Keratinocyte (primary cell): Measurements from ENCODE around the gene IFT122. TPM values are rescaled to one million over a fixed set of nuclear protein-coding genes. Genes with fewer than 3 reads are reported as not detected.

Experiments
- DNase-seq: peaks from one replicate; pipeline ENCODE4 v3.0.0-alpha.2; 2011; ENCODE audit warnings: low read depth, missing footprints, low spot score
- FAIRE-seq: peaks from 2 replicates; lab custom pipeline; 2011; peaks lifted over from hg19 to GRCh38; lab: Jason Lieb, UNC
- H2AFZ ChIP-seq: 2 replicates; pipeline ENCODE4 v1.6.0; 2012; ENCODE audit warnings: low read length, control low read depth, inconsistent platforms; ENCODE audit not compliant: control insufficient read depth
- H3K27ac ChIP-seq: 2 replicates; pipeline ENCODE4 v1.5.1; 2011; ENCODE audit warnings: low read length; ENCODE audit not compliant: control insufficient read depth, insufficient read depth
- H3K27me3 ChIP-seq: 3 replicates; pipeline ENCODE4 v1.6.0; 2011; ENCODE audit warnings: low read length; ENCODE audit not compliant: control insufficient read depth, insufficient read depth; ENCODE audit errors: extremely low read depth
- H3K36me3 ChIP-seq, 2 experiments: 2 replicates in 1 of 2; 3 replicates in 1 of 2; pipeline ENCODE4 v1.5.1; 2011; ENCODE audit warnings: low read length in 2 of 2, mild to moderate bottlenecking in 1 of 2; ENCODE audit not compliant: control insufficient read depth in 2 of 2, insufficient read depth in 2 of 2; ENCODE audit errors: extremely low read depth in 1 of 2
- H3K4me1 ChIP-seq: 3 replicates; pipeline ENCODE4 v1.5.1; 2011; ENCODE audit warnings: low read length; ENCODE audit not compliant: control insufficient read depth, insufficient read depth; ENCODE audit errors: extremely low read depth
- H3K4me2 ChIP-seq: 3 replicates; pipeline ENCODE4 v1.6.0; 2011; ENCODE audit warnings: low read depth, low read length; ENCODE audit not compliant: control insufficient read depth, insufficient read depth; ENCODE audit errors: extremely low read depth
- H3K4me3 ChIP-seq, 3 experiments: fragments of 200-600 bp in 1 of 3; sonication (generic) in 1 of 3; 2 replicates in 2 of 3; 3 replicates in 1 of 3; pipeline ENCODE4 v1.5.1; 2011 to 2016; ENCODE audit warnings: low read length in 3 of 3, mild to moderate bottlenecking in 3 of 3, control low read depth in 2 of 3, inconsistent platforms in 1 of 3, low read depth in 1 of 3, mixed read lengths in 1 of 3, mixed run types in 1 of 3, moderate library complexity in 1 of 3; ENCODE audit not compliant: control insufficient read depth in 2 of 3, insufficient read depth in 2 of 3; ENCODE audit errors: extremely low read depth in 1 of 3
- H3K79me2 ChIP-seq: 2 replicates; pipeline ENCODE4 v1.6.0; 2012; ENCODE audit warnings: low read length; ENCODE audit not compliant: control insufficient read depth, insufficient read depth
- H3K9ac ChIP-seq: 3 replicates; pipeline ENCODE4 v1.6.0; 2011; ENCODE audit warnings: low read length; ENCODE audit not compliant: control insufficient read depth, insufficient read depth; ENCODE audit errors: extremely low read depth
- H3K9me1 ChIP-seq: 3 replicates; pipeline ENCODE4 v1.6.0; 2011; ENCODE audit warnings: low read length; ENCODE audit not compliant: control insufficient read depth, insufficient read depth; ENCODE audit errors: extremely low read depth
- H3K9me3 ChIP-seq: 2 replicates; pipeline ENCODE4 v1.5.1; 2012; ENCODE audit warnings: low read depth, low read length; ENCODE audit not compliant: control insufficient read depth
- H4K20me1 ChIP-seq: 3 replicates; pipeline ENCODE4 v1.6.0; 2011; ENCODE audit warnings: low read length; ENCODE audit not compliant: control insufficient read depth, insufficient read depth; ENCODE audit errors: extremely low read depth
- EZH2 ChIP-seq: IDR thresholded peaks from one replicate; pipeline ENCODE4 v1.6.1; 2012; ENCODE audit warnings: inconsistent platforms, mild to moderate bottlenecking, low read length, moderate library complexity
- dilution Hi-C: fragments of 300-500 bp; cut with MboI; formaldehyde crosslinking; loops from one replicate; pipeline ENCODE4 v1.7.0; 2020; ENCODE audit warnings: low sequenced_read_pairs; ENCODE audit not compliant: extremely low pct_ligation_motif_present
- polyA plus RNA-seq, 5 experiments: library from polyadenylated mRNA; depleted of rRNA in 3 of 5; stranded (reverse) in 3 of 5; stranded (forward) in 1 of 5; unstranded in 1 of 5; fragments of >200 nt; gene quantifications; 1 replicate in 1 of 5; 2 replicates in 3 of 5; 3 replicates in 1 of 5; pipeline versions ENCODE4 v1.2.1 to v1.2.3, GENCODE V29; 2011 to 2012; ENCODE audit warnings: missing spikeins in 2 of 5, low read depth in 1 of 5, low replicate concordance in 1 of 5
- TF ChIP-seq, protein P1 (sequence below), 3 experiments: IDR thresholded peaks in 1 of 3; conservative IDR thresholded peaks in 1 of 3; optimal IDR thresholded peaks in 1 of 3; 2 replicates in 2 of 3; 3 replicates in 1 of 3; pipeline versions ENCODE3 to v1.5.1; 2011; ENCODE audit warnings: low read length in 3 of 3, mild to moderate bottlenecking in 3 of 3, moderate library complexity in 2 of 3, control low read depth in 1 of 3, inconsistent platforms in 1 of 3; ENCODE audit not compliant: insufficient read depth in 2 of 3; ENCODE audit errors: extremely low read depth in 1 of 3

The IFT122 gene
- polyA plus RNA-seq, 1 donor (not counting 4 experiments of a cell fraction or from before 2014, with no cell fraction given) = 7.1 TPM

DNA sequence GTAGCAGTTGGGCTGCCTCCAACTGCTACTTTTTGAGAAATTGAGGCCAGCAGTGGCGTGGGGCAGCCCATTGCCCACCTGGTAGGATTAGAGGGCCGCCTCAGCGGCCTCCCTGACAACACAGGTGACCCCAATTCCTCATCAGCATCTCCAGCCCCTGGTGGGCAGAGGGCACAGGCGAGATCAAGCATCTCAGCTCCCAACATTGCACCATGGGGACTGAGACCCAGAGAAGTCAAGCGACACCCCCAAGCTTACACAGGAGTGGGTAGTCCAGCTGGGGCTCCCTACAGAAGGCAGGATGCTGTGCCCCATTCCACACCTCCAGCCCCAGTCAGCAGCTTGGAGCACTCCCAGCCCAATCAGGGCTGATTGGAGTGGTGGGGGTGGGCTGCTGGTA, 102.7 kb downstream of the IFT122 start:
- Histone ChIP-seq H3K27me3 (no peaks in the 10 kb centered on the region), H3K9me1 (no peaks in the 10 kb centered on the region), H3K79me2 (no peaks in the 10 kb centered on the region), H3K9ac (no peak overlapping the region), H3K4me2 (no peak overlapping the region), H2AFZ (no peak overlapping the region), H3K27ac (no peak overlapping the region), H4K20me1 (no peaks in the 10 kb centered on the region), H3K36me3 (no peaks in the 10 kb centered on the region), H3K4me3 (no peak overlapping the region), H3K4me1 (no peaks in the 10 kb centered on the region), H3K9me3 (no peaks in the 10 kb centered on the region)
- no peak for FAIRE-seq
- TF ChIP-seq, protein P1, sequence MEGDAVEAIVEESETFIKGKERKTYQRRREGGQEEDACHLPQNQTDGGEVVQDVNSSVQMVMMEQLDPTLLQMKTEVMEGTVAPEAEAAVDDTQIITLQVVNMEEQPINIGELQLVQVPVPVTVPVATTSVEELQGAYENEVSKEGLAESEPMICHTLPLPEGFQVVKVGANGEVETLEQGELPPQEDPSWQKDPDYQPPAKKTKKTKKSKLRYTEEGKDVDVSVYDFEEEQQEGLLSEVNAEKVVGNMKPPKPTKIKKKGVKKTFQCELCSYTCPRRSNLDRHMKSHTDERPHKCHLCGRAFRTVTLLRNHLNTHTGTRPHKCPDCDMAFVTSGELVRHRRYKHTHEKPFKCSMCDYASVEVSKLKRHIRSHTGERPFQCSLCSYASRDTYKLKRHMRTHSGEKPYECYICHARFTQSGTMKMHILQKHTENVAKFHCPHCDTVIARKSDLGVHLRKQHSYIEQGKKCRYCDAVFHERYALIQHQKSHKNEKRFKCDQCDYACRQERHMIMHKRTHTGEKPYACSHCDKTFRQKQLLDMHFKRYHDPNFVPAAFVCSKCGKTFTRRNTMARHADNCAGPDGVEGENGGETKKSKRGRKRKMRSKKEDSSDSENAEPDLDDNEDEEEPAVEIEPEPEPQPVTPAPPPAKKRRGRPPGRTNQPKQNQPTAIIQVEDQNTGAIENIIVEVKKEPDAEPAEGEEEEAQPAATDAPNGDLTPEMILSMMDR (optimal IDR thresholded peaks at IDR 0.05 in 1 of 3, IDR thresholded peaks at IDR 0.05 in 1 of 3, conservative IDR thresholded peaks at IDR 0.05 in 1 of 3; ENCODE audit: extremely low read depth in 1 of 3, insufficient read depth in 2 of 3, low read length in 3 of 3) = no peak
- no peak for TF ChIP-seq EZH2
- dilution Hi-C loops = no loop called here
- DNase-seq = no peak

DNA sequence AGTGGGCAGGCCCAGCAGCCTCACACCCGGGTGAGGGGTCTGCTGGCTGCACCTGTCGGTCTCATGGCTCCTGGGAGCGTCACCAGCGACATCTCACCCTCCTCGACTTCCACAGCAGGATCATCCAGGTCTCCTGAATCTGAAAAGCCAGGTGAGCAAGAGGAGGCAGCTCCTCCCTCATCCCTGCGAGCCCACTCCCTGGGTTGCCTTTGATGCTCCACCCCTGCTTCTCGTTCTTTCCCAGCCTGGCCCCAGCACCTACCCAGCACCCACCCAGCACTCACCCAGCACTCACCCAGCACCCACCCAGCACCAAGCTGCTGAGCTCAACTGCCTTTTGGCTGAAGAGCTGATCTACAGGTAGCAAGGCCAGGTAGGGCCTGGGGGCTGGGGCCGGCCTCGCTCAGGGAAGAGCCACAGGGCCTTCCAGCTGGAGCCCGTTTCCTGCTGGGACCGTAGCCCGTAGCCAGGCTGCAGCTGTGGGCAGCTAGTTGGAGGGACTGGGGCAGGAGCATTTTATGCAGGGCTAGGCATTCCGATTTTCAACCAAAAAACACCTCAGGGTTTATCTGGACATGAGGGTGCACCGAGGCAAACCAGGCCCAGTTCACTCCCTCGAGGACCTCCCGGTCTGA, 103.2 kb downstream of the IFT122 start, which contains the start of gene H1-8:
Gene H1-8, plus strand, starts transcription at position 20 of the 635 bp plus-strand sequence. Its CDS starts 44 bp downstream, at position 64.
- Histone ChIP-seq H3K9ac (no peak within 1 kb of the TSS), H3K36me3 (no peaks in the 10 kb centered on the region), H3K9me3 (no peaks in the 10 kb centered on the region), H2AFZ (no peak within 1 kb of the TSS), H3K4me3 (no peak within 1 kb of the TSS), H3K27me3 (no peaks in the 10 kb centered on the region), H4K20me1 (no peaks in the 10 kb centered on the region), H3K9me1 (no peaks in the 10 kb centered on the region), H3K4me1 (no peaks in the 10 kb centered on the region), H3K79me2 (no peaks in the 10 kb centered on the region), H3K4me2 (no peak within 1 kb of the TSS), H3K27ac (no peak within 1 kb of the TSS)
- TF ChIP-seq EZH2 = no peak
- TF ChIP-seq, protein P1 (optimal IDR thresholded peaks at IDR 0.05 in 1 of 3, IDR thresholded peaks at IDR 0.05 in 1 of 3, conservative IDR thresholded peaks at IDR 0.05 in 1 of 3; ENCODE audit: extremely low read depth in 1 of 3, insufficient read depth in 2 of 3, low read length in 3 of 3) = no peak
- dilution Hi-C loops = no loop called here
- DNase-seq = no peak
- no peak for FAIRE-seq
